Stimulated activated CD8-positive, alpha-beta memory T cell treated with anti-CD3 and anti-CD28 coated beads, Interleukin-12 subunit alpha, Interleukin-12 subunit beta, amount 100 ng/mL, for 1 hour (primary cell): ENCODE data around the gene SLC10A3.

Source experiments
- DNase-seq: peaks from one replicate; pipeline ENCODE4 v3.0.0-alpha.2; 2020; ENCODE audit warnings: low read depth

Gene SLC10A3

GRCh38 chrX:154483325-154483724 is 7.1 kb downstream of the SLC10A3 start:
- no peak for DNase-seq

- DNase-seq, result no peak
Observed at GRCh38 chrX:154482786-154483185, 7.6 kb downstream of the SLC10A3 start.

GRCh38 chrX:154481911-154482601 is 8.4 kb downstream of the SLC10A3 start:
- DNase-seq, result no peak

GRCh38 chrX:154481195-154481594 is 9.2 kb downstream of the SLC10A3 start:
- no peak for DNase-seq

GRCh38 chrX:154478728-154479622 is 11.5 kb downstream of the SLC10A3 start, which contains the start of gene LAGE3:
TSS of gene LAGE3 (minus strand) at chrX:154479281. CDS start at chrX:154478915, 366 bp downstream.
- peak; percentile 90 for DNase-seq

GRCh38 chrX:154477891-154478477 is 12.4 kb downstream of the SLC10A3 start:
- no peak for DNase-seq

- no peak for DNase-seq
Observed at GRCh38 chrX:154476821-154477220, 13.6 kb downstream of the SLC10A3 start.

GRCh38 chrX:154473683-154474082 is 16.7 kb downstream of the SLC10A3 start:
- no peak for DNase-seq

GRCh38 chrX:154472685-154473632 is 17.5 kb downstream of the SLC10A3 start:
- DNase-seq, result no peak

GRCh38 chrX:154471839-154472684 is 18.4 kb downstream of the SLC10A3 start:
- no peak for DNase-seq

GRCh38 chrX:154470914-154471568 is 19.4 kb downstream of the SLC10A3 start:
- no peak for DNase-seq

GRCh38 chrX:154470434-154470833 is 20.0 kb downstream of the SLC10A3 start:
- no peak for DNase-seq

- no peak for DNase-seq
Observed at GRCh38 chrX:154469880-154470279, 20.5 kb downstream of the SLC10A3 start.

GRCh38 chrX:154469114-154469513 is 21.3 kb downstream of the SLC10A3 start:
- DNase-seq, result no peak

GRCh38 chrX:154468217-154468616 is 22.2 kb downstream of the SLC10A3 start:
- DNase-seq, result no peak

- no peak for DNase-seq
Observed at GRCh38 chrX:154467556-154467955, 22.9 kb downstream of the SLC10A3 start.

- DNase-seq, result no peak
Observed at GRCh38 chrX:154466907-154467306, 23.5 kb downstream of the SLC10A3 start.

GRCh38 chrX:154466036-154466435 is 24.4 kb downstream of the SLC10A3 start:
- no peak for DNase-seq

GRCh38 chrX:154465601-154466000 is 24.8 kb downstream of the SLC10A3 start:
- DNase-seq, result no peak

GRCh38 chrX:154464806-154465365 is 25.5 kb downstream of the SLC10A3 start:
- no peak for DNase-seq
